GM19397 (cell line): ENCODE results near the gene GUCY2F.

Source experiments
- ATAC-seq: cut with Tn5 transposase; IDR thresholded peaks from one replicate; pipeline ENCODE4 v1.9.1; 2021; ENCODE audit warnings: mild to moderate bottlenecking, moderate library complexity; ENCODE audit not compliant: unreplicated experiment

The GUCY2F gene

DNA sequence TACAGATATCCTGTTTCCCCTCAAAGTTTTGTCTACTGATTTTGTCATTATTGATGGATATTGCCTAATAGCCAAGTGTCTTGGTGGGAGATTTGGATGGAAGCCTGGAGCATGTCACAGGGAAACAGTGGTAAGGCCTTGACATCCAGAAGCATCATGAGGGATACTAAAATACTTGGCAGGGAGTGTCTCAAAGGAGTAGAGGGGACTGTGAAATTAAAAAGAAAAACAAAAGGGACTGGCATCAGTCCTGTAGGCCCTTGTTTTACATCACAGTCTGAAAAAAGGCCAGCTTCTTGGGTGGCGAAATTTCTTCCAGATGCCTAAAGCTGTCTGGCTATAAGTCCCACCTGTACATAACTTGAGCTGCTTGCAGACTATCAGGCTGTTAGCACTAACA lies 83.8 kb downstream of the GUCY2F start:
- no peak for ATAC-seq

DNA sequence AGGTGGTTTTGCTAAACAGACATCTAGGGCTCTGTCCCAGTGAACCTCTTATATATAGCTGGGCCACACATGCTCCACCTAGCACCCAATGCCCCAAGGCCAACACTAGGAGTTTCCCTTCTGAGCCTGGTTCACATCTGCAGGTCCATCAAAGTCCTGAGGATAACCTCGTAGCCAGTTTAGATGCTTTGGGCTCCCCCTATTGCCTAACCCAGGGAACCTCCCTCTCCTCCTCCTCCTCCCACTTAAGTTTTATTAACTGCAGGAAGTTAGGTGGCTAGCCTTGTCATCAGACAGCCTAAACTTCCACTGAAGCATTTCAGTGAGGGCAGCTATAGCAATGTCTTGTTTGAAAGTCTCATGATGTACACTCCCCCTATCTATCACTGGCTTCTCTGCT lies 88.0 kb downstream of the GUCY2F start:
- no peak for ATAC-seq

DNA sequence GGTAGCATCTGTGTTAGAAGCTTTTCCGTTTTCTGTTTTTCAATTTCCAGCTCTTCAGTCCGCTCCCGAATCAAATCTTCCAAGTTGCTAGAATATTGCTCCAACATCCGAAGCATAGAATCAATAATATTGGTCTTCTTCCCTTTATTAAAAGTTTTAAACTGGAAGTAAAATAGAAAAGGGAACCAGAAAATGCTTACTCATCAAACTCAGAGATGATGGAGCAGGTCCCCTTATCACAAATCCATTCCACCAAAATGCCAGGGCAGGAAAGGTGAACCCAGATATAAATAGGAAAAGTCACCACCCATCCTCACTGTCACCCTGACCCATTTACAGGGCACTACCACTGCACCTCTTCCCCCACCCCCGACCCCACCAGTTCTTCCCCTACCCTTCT lies 89.0 kb downstream of the GUCY2F start:
- ATAC-seq, result no peak

DNA sequence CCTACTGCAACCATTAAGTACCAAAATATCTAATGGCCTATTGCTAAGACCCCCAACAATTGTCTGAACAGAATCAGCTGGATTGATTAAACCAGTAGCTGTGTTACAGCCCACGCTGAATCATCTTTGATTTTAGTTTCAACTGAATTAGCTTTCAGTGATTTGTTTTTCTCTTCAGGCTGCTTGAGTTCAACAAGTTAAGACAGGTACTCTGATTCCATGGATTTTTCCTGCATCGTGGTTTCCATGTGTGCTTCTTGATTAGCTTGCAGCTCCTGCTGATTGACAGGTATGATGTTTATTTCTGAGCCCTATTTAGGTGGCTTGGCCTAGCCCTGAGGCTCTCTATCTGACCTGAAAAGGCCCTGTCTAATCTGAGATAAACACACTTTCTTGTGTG lies 91.3 kb downstream of the GUCY2F start:
- no peak for ATAC-seq

DNA sequence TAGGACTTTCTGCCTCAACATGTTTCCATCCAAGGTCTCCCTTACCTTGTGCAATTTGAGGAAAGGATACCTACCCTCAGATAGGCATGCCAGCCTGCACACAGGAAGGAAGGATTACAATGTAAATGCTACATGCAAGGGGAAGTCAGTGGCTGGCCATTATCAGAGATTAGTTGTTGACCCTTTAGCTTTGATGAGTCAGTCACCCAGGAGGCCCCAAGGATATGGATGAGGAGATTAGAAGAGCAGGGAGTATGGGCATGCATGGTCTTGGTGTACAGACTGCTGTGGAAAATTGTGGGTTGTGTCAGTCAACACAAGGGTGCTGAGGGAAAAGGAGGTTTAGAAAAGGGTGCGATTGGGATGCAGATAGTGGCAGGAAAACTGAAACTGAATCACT lies 92.0 kb downstream of the GUCY2F start:
- ATAC-seq, result no peak

DNA sequence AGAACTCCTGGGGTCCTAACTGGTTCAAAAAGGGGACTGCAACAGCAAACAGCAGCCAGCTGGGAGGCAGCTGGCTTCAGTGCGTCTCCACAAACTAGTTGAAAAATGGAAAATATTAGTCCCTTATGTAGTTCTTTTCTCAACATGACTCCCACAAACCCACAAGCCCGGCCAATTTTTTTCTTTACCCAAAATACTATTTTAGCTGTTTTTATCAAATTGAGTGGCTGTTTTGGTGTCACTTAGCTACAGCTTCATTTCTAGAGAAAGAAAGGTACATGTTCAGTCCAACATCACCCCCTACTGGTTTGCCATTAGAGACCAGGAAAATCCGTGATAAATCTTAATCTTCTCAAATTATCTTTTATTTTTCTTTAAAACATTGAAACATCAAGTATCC lies 97.2 kb downstream of the GUCY2F start:
- ATAC-seq, result no peak

DNA sequence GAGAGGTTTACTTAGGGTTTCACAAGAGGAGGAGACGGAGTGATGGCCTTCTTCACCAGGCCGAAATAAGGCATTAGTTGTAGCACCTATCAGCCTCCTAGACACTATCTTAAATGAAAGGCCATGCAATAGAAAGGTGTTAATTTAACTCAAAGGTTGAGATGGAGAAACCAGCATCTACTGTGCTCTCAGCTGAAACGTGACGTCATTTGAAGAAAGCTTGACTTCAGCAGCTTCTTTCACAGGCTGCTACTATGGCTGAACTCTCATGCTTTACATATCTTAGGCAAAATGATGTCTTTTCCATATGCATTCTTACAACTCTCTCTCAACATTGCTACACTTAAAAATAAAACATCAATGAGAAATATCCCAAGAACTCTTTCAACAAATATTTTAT lies 99.6 kb downstream of the GUCY2F start:
- no peak for ATAC-seq

DNA sequence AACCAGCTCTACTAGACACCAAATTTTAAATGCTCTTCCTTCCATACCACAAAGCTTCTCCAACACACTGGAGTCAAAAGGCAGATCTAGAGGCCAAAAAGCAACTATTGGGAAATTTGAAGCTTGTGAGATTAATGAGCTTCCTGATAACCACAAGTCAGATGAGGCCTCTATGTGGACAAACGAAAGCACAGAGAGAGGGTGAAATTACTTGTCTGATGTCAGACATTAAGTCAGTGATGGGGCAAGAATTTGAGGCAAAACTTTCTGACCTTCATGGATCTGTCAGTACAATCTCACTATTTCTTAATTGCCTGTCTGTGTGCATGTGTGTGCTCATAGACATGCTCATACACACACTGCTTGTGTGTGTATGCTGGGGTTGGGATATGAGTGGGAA lies 103.6 kb downstream of the GUCY2F start:
- ATAC-seq, result no peak

DNA sequence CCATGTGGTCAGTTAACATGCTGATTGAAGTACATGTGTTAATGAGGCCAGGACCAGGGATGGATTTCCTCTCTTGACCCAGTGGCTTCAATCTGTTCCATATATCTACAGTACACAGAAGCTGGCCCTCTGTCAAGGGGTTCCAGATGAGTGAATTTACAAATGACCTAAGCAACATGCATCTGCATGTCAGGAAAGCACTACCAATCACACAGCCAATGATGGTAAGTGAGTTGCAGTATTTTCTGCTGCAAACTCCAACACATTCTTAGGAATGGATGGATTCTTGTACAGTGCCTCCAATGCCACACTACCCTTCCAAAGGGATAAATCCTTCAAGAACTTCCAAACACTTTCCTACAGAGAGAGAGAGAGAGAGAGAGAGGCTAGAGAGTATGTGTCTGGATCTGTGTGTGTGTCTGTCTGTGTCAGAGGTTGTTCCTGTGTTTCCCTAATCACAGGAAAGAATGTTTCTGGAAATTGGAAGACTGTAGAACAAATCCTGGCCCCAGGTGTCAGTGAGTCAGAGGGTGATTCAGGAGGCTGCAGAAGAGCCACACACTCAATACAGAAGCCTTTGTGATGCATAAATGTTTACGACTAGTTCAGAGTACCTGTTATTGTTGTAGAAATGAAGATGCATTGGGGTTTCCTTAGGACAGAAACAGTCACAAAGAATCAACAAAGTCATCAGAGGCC lies 107.5 kb downstream of the GUCY2F start:
- ATAC-seq, result no peak

DNA sequence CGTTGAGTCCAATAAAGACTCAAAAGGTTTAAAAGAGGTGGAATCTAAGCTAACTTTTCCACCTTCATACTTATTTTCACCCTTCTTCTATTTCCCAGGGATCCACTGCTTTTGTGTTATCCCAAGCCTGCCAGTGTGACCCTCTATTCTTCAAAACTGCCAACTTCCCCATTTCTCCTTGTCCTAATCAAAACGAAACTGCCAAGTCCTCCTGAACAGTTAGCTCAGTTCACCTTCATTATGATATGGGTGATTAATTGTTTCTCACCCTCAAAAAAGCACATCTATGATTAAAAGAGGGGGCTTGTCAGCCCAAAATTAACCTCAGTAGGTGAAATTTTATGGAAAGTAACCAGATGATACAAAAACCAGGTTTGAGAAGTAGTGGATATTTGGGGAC lies 108.4 kb downstream of the GUCY2F start:
- ATAC-seq, result no peak

DNA sequence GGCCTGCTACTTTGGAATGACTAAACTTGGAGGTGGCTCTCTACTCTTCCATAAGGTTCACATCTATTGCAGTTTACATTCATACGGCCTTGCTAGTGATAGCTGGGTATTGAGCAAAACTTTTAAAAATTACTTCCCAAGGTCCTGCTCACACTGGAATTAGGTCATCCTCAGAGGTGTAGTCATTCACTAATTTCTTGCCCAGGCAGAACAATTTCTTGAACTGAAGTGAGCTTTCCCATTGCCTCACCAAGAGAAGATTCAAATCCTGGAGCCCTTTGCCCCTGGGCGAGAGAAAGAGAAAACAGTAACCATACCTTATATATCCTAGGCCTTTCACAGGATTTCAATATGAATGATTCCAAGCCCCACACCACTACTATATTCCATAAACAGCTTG lies 109.2 kb downstream of the GUCY2F start:
- ATAC-seq, result no peak

DNA sequence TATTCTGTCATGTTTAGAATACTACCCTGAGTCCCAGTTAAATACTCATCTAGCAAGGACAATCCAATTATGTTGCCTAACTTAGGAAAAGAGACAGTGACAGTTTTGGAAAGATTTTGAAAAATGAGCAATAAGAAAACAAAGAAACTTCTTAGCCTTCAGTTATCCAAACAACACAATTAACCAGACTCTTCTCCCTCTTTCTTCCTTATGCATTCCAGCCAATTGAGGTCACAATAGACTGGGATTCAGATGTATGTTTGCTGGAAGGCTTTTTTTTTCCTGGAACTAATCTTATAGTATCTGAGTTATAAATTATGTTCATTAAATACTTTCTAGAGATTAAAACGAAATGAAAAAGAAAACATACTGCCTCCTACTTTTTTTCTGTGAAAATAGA lies 109.6 kb downstream of the GUCY2F start:
- ATAC-seq, result no peak

DNA sequence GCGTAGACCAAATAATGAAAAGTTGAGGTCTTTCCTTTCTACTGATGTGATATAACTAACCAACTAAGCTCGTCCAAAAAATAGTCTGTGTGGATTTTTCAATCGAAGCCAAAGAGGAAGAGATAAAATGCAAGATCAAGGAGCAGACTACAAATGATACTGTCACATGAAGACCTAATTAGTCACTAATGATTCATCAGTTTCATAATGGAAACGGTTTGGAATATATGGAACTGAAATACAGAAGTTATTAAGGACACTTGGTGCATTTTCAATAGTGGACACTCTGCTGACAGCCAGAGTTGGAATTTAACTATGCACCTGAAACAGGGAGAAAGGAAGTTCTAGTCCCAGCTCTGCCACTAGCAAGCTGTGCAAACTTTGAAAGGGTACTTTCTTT lies 119.8 kb downstream of the GUCY2F start:
- ATAC-seq, result no peak

DNA sequence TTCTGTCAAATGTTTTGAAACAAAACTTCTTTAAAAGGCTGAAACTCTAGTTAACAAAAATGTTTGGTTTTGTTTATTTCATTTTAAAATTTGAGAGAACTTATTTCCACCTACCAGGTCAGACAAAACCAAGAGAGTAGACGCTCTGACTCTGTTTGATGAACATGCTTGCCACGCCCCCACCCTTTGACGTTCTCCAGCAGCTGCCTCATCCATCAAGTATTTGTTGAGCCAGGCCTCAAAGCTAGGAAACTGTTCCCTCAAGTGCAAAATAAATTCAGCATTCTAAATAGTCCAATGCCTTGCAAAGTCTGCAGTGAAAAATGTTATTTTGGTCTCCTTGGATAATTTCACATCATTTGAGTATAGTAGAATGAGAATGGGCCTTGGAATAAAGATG lies 121.6 kb downstream of the GUCY2F start:
- no peak for ATAC-seq

DNA sequence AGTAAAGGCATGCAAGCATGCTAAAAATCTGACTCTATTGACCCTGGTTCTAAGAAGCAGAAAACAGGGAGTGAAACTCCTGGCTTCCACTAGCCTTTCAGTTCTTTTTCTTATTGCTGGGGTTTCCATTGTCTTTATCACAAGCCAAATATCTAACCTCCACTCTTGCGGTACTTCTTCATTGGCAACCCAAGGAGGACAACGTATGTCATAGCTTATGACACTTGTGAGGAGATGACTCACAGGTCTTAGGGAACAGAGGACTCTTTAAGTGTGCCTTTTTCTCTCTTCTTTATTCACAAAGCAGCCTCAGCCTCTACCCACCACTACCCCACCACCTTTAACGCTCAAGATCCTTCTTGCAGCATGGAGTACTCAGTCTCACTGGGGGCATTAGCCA lies 124.2 kb downstream of the GUCY2F start:
- ATAC-seq, result no peak

DNA sequence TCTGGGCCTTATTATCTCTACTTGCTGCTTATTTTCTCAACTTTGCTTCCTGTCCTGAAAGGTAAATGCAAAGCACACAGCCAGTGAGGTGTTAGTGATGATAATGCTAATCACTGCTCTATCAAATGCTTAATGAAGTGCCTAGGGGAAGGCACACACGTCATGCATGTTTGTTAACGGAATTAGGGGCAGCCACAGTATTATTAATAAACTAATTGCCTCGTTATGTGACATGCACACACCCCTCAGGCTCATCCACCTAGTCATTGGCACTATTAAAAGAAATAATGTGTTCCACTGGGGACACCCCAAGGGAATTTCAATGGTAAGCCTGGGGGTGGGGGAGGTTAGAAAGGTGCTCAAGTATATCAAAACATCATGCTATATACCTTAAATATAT lies 125.2 kb downstream of the GUCY2F start:
- ATAC-seq, result no peak

DNA sequence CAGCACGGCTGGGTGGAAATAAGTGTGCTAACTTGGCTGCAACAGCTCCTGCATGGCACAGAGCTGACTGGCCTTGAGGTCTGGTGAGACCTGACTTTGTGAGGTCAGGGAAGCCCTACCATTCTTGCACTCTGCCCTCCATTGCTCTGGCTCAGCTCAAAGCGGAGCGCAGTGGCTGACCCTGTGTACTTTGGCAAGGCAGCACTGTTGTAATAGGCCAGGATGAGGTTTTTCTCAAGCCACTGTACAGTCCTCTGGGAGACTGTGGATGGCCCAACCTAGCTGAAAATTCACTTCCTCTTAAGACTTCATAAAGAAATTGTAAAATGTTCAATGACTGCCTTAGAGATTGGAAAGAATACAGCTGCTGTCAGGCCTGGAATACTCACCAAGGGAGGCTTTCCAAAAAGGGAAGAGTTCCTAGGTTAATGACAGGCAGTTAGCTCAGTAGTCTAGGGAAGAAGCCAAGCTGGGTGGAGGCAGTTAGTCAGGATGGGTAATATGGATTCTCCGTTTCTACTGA lies 129.8 kb downstream of the GUCY2F start:
- ATAC-seq, result no peak

DNA sequence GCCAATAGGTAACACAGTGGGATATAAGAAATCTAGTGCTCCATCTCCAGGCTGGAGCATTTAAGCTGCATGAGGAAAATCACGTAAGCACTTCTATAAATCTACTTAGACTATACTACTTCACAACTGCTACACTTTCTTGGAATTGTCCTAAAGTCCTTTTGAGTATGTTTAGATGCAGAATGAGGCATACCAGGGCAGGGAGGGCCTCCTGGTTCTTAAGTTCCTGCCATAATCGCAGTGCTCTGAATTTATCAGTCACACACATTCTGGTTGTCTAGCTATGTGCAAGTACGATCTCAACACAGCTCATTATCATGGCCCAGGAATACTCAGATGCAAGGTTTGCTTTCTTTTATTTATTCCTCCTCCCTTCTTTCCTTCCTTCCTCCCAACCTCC lies 130.3 kb downstream of the GUCY2F start:
- ATAC-seq, result no peak

DNA sequence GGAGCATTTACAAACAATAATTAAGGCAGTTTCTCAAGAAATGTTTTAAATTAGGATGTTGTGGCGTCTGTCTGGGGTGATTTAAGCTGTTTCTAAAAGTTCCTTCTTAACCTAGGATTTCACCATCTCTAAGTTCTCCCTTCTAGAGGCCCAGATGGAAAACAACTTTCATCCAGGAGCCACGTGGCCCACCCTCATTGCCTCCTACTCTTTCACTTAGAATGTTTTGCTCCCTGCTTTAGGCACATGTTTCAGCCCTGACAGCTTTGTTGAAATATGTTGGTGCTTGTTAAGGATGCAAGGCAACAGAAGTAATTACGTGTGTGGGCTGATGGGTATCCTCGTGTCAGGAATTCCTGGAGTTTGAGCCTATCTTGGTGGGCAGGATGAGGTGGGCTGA lies 131.3 kb downstream of the GUCY2F start:
- ATAC-seq, result no peak

DNA sequence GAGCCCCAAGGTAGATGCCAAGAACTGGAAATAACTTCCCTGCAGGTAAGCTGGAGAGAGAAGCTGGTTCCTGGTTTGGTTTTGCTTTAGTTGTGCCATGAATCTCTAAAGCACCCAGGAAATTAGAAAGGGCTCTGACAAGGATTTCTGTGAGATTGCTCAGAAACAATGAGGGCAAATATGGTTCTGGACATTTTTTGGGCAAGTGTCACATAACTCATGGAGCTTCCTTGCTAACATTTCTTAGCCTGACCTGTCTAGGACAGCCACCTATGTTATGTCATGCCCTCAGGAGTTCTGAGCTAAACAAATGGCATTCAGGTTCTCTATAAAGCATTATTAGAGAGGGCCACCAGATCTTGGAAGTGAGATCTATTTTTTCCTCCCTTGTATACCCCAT lies 131.8 kb downstream of the GUCY2F start:
- no peak for ATAC-seq

DNA sequence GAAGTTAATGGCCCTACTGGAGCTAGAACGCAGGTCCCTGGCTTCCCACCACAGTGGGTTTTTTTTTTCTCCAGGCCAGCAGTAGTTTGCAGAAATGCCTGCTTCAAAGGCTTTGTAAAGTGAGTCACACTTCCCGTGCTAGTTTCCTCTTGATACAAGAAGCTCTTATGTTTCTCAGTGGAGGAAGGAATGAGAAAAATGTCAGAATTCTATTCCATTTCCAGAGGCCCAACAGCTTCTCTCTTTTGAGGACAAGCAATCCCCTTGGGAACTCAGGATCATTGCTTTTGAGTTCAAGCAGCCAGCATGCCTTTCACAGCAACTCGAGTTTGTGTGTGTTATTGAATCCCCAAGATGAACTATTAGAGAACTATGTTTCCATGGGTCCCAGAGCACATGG lies 134.3 kb downstream of the GUCY2F start:
- no peak for ATAC-seq

DNA sequence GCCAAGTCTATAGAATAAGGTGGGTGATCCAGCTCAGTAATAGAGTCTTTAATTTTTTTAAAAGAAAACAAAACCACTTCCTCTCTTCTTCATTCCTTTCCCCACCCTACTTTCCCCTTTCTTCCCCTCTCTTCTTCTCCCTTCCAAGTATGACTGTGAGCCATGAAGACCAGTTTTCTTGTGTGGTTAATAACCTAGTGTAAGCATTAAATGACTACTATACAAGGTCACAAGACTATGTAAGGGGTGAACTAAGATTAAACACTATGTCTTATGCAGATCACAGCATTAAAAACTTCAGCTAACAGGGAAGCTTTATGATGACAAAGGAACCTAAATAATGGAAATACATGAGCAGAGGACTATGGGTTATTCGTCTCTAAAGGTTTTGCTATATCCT lies 135.4 kb downstream of the GUCY2F start:
- ATAC-seq, result no peak

DNA sequence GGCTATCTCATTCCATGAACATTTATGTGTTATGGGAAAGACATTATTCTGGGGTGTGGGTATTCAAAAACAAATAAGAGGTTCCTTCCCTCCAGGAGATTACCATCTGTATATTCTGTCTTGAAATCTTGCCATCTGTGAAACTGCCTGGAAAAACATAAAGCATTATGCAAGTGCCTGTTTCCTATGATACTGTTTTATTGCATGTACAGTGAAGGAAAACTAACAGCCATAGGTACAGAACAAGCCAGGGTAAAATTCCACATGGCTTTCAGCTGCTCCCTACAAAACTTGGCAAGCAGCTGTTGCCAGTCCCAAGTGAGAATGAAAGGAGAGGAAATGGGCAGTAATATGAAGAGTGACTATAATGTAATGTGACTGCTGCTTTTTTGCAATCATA lies 136.0 kb downstream of the GUCY2F start:
- no peak for ATAC-seq
